NCI-H82 treated with DMSO at 0.1 percent for 48 hours (cell line): Measurements from ENCODE around the gene KIF2A.

Experiments
- DNase-seq: peaks from one replicate; lab custom pipeline; 2025; ENCODE audit not compliant: unreplicated experiment; lab: John Stamatoyannopoulos, UW

The KIF2A gene

GRCh38 chr5:62305715-62306322 is at the start of gene KIF2A:
Gene KIF2A (plus strand): TSS chr5:62306206. CDS start chr5:62306473, 267 bp downstream.
- DNase-seq: peak; percentile 62

DNA sequence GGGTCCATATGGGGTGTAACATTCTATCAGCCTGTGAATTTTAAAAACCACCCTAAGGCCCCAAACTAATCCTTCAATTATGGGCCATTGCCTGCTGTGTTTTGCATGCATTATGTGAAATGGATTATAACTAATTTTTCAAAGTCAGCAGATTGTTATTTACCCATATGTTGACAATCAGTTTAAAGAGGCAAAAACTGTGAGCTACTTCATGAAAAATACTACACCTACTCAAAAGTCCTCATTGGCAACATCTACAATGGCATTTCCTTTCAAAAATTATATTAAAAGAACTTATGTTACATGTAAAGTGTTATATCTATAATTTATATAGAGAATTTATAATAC is 49.0 kb upstream of the KIF2A start:
- no peak for DNase-seq

GRCh38 chr5:62258654-62259053 is 47.4 kb upstream of the KIF2A start:
- DNase-seq: no peak

DNA sequence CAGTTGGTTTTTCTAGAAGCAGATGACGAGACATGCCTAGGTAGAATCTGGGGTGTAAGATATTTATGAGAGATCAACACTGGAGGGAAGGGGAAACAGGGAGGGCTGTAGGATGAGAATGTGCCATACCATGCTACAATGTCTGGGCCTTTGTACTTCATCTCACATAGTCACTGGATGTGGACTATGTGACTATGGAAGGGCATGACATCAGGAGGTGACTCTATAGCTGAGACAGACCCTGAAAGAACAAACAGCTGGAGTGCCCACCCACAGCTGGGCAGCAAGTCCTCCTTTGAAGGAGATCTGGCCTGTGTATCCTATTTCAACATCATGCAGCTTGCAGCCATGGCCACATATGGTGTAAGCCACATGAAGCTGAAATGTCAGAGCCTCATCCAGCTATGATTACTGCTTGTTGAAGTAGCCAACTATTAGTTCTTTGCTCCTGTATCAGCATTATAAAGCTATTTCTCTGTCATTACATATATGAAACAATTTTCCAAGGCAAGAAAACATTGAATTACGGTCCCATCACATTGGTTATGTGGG is 46.2 kb upstream of the KIF2A start:
- no peak for DNase-seq

DNA sequence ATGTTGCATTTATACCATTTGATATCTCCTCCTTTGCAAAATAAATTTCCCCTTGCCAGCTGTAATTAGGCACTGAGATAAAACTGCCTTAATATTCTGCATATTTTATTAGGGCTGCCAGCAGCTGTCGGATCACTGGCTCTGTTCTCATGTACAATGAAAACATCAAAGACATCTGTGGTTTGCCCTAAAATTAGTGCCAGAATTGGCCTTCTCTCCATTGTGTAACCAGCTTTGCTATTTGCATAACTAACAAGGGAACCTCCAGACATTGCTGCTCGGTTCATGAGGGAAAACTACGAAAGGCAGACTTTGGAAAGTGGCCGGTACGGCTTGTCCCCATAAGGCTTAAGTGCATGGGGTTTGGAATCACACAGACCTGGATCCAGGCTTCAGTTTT is 45.5 kb upstream of the KIF2A start:
- no peak for DNase-seq

- no peak for DNase-seq
These were observed 42.6 kb upstream of the KIF2A start for GRCh38 chr5:62263401-62263800.

GRCh38 chr5:62265648-62266112 is 40.3 kb upstream of the KIF2A start:
- no peak for DNase-seq

GRCh38 chr5:62266573-62266972 is 39.4 kb upstream of the KIF2A start:
- no peak for DNase-seq

DNA sequence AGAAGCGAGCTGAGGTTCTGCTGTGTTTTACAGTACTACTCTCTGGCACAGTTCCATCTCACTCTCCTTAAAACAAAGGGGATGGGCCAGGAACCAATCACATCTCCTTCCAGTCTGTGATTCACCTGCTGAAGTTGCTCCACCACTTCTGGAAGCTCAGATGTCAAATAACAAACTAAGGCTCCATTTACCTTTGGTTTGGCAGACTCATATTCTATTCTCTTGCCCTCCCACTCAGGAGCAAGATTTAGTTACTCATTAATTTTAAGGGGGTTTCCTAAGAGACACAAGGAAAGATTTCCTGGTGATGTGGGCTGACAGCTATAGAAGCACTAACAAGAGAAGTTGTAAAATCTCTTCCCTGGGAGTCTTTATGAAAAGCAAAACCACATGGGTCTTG is 37.8 kb upstream of the KIF2A start:
- DNase-seq: no peak

GRCh38 chr5:62268792-62269191 is 37.2 kb upstream of the KIF2A start:
- no peak for DNase-seq

DNA sequence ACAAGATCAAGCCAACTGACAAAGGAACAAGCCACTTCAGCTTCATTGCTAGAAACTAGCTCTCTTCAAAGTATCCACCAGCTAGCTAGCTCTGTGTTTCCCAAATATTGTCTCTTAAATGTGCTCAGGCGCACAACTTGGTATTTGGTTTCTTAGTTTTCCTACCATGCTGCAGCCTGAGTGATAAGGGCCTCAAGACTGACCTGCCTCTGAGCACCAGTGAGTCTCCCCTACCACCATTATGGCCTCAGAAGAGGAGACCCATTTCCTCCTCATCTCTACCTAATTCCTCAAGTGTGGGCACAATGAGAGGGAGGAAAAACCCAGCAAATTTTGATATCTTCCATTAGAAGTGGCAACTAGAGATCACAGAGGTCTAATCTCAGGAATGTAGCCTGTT is 34.6 kb upstream of the KIF2A start:
- DNase-seq: no peak

- no peak for DNase-seq
These were observed 34.1 kb upstream of the KIF2A start for GRCh38 chr5:62271870-62272269.

DNA sequence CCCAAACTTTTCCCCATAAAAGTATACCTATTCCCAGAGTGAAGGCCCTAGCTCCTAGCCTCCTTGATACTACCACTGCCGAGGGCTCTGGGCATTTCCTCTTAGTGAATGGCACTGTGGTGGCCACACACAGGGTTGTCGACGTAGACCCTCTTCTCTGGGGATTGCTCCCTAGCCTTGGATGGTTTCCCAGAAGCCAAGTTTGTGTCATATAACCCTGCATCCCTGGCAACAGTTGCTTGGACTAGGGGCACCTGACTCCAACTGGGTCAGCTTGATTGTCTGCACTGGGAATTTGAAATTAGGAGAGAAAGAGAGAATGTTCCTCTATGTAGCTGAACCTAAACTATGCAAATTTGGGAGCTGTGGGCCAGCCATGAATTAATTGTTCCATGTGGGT is 32.3 kb upstream of the KIF2A start:
- no peak for DNase-seq

DNA sequence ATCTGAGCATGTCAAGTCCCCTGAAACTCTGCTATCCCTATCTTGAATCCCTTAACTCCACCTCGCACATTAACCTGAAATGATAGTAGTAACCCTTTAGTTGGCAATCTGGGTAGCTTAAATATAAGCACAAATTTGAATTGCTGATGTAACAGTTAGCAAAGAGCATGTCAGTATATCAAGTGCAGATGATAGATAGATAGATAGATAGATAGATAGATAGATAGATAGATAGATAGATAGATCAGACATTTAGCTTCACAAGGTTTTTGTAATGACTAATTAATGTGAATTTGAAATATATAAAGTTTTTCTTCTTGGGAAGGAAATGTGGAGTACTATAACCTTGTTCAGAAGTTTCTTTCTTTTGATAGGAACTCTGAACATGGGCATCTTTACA is 30.4 kb upstream of the KIF2A start:
- no peak for DNase-seq

- DNase-seq: no peak
These were observed 24.6 kb upstream of the KIF2A start for GRCh38 chr5:62281411-62281810.

GRCh38 chr5:62282064-62282463 is 23.9 kb upstream of the KIF2A start:
- DNase-seq: no peak

DNA sequence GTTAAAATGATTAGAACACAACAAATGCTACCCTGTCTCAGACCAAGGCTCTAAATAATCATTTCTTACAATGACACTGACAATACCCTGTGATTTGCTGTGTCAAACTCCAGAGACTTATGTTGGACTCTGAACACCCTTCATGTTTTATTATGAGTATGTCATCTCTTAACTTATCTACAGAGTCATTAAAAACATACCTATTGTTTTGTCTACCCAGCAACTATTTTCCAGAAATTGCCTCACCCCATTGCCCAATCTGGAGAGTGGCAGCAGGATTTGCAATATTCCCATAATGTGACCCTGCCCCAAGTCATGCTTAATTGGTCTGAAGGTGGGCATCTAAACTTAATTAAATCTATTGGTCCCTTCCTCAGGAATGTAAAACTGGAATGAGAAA is 23.0 kb upstream of the KIF2A start:
- DNase-seq: no peak

DNA sequence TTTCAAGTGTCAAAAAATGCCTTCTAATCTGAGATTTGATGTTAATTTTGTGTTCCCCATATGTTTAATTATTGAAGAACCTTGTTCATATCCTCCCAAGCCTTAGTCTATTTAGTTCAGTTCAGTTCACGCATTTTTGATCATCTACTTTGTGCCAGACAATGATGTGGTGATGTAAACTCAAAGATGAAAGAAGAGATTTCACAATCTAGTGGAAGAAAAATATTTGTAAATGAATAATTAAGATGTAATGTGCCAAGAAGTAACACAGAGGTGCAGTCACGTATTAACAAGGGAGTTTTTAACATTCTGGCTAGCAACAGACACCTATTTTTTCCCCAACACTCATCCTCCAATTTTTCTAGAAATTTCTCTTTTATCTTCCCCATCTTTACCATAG is 22.1 kb upstream of the KIF2A start:
- DNase-seq: no peak

- DNase-seq: no peak
These were observed 20.8 kb upstream of the KIF2A start for GRCh38 chr5:62284946-62285891.

DNA sequence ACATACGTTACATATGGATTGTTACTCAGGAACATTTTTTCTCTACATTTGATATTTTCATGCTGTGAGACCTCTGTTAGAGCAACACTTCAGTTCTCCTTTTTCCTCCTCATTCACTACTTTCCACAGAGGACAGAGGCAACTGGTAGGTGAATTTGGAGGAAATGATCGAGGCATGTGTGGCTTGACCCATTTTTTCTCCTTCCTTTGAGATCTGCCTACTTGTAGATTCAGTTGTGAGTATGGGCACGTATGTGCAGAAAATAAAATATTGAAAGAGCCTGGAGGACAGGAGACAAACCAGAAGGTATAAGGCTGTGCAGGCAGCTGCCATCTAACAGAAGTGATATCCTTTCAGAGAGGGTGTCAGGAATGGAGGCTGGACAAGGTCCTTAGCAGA is 19.2 kb upstream of the KIF2A start:
- no peak for DNase-seq

GRCh38 chr5:62287237-62287636 is 18.8 kb upstream of the KIF2A start:
- DNase-seq: no peak

GRCh38 chr5:62288118-62288517 is 17.9 kb upstream of the KIF2A start:
- DNase-seq: no peak
